GM12873 (cell line): ENCODE data around the gene CLCA4.

ENCODE experiments used
- TF ChIP-seq, protein P1 (sequence below): IDR thresholded peaks from 2 replicates; pipeline ENCODE4 v1.5.1; 2012; ENCODE audit warnings: low read depth, mild to moderate bottlenecking, moderate library complexity, low read length, control low read depth; ENCODE audit not compliant: insufficient read depth; ENCODE audit errors: missing control alignments

CLCA4 gene

DNA sequence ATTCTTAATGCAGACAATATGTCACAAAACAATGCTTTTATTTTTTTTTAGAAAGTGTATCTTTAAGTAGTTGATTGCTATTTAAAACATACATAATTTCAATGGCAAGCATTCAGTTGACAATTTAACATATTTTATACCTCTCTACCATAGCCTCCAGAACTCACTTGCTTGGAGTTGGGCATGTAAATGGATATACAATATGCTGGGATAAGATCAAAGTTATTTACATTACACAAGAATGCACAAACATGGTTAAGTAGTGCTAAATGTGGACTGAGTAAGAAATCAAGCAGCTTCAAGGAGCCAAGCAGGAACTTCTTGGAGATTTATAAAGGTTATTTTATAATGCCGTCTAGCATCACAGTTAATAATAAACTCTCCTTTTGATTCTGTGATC is 17.0 kb downstream of the CLCA4 start:
- TF ChIP-seq, protein P1, sequence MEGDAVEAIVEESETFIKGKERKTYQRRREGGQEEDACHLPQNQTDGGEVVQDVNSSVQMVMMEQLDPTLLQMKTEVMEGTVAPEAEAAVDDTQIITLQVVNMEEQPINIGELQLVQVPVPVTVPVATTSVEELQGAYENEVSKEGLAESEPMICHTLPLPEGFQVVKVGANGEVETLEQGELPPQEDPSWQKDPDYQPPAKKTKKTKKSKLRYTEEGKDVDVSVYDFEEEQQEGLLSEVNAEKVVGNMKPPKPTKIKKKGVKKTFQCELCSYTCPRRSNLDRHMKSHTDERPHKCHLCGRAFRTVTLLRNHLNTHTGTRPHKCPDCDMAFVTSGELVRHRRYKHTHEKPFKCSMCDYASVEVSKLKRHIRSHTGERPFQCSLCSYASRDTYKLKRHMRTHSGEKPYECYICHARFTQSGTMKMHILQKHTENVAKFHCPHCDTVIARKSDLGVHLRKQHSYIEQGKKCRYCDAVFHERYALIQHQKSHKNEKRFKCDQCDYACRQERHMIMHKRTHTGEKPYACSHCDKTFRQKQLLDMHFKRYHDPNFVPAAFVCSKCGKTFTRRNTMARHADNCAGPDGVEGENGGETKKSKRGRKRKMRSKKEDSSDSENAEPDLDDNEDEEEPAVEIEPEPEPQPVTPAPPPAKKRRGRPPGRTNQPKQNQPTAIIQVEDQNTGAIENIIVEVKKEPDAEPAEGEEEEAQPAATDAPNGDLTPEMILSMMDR = no peak

GRCh38 chr1:86567341-86567740 is 20.5 kb downstream of the CLCA4 start:
- TF ChIP-seq, protein P1 = no peak

GRCh38 chr1:86567878-86568277 is 21.0 kb downstream of the CLCA4 start:
- TF ChIP-seq, protein P1 = no peak

GRCh38 chr1:86573763-86574484 is 27.0 kb downstream of the CLCA4 start:
- TF ChIP-seq, protein P1 = no peak

DNA sequence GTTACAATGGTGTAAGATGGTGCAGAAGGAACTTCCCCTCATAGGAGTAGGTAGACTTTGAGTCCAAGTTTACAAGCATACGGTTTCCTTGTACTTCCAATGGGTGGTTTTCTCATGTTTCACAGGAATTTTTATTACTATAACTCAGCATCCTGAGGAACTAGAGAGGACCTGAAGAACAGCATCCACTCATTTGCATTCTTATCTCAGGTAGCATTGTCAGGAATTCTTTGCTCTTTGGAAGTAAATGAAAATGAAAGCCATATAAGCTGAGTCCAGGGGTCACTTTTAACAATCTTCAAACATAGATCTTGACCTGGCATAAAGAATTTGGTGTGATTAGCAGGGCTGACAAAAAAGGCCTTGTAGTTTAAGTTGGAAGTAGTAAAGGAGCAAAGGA is 34.4 kb downstream of the CLCA4 start:
- TF ChIP-seq, protein P1 = no peak

GRCh38 chr1:86582161-86582560 is 35.3 kb downstream of the CLCA4 start:
- TF ChIP-seq, protein P1 = no peak

DNA sequence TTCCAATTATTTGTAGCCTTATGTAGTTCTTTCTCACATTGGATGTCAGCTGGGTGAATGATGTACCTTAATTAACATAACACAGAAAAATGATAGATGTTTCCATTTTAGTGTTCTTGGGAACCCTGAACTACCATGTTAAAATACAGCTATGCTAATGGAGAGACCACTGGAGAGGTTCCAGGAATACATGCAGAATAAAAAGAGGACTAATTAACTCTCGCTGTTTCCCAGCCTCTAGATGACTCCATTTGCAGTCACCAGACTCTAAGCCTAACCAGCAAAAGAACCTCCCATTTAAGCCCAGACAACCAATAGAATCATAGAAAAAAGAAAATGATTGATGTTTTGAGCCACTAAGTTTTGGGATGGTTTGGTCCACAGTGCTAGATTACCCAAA is 36.2 kb downstream of the CLCA4 start:
- TF ChIP-seq, protein P1 = no peak
